GM19372 (cell line): ENCODE measurements around the gene ST3GAL2.
A peak's percentile ranks its signal among the peaks of the same experiment; 100 is the strongest.

Source experiments
- ATAC-seq: cut with Tn5 transposase; IDR thresholded peaks from one replicate; pipeline ENCODE4 v1.9.1; 2021; ENCODE audit warnings: mild to moderate bottlenecking, low read depth, moderate library complexity; ENCODE audit not compliant: unreplicated experiment

Gene ST3GAL2

GRCh38 chr16:70440009-70440692 lies 1.3 kb upstream of the ST3GAL2 start:
- ATAC-seq, result no peak

DNA sequence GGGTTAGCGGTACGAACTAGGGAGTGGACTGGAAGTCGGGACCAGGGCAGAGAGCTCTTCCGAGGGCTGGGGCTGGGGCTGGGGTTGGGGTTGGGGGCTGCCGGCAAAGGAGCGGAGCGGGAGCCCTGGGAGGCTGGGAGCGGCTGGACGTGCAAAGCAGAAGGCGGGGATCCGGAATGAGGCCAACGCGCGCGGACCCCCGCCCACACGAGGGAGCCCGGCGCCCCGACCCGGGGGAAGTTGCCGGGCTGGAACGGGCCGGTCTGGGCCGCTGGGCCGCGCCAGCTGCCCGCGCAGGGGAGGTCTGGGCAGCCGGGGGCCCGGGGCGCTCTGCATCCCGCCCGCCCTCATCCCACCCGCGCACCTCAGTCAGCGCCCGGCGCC lies 323 bp downstream of the ST3GAL2 start:
- ATAC-seq, result no peak

- no peak for ATAC-seq
Measured at GRCh38 chr16:70437582-70438557, 1.0 kb downstream of the ST3GAL2 start.

- no peak for ATAC-seq
Measured at GRCh38 chr16:70437017-70437581, 1.8 kb downstream of the ST3GAL2 start.

DNA sequence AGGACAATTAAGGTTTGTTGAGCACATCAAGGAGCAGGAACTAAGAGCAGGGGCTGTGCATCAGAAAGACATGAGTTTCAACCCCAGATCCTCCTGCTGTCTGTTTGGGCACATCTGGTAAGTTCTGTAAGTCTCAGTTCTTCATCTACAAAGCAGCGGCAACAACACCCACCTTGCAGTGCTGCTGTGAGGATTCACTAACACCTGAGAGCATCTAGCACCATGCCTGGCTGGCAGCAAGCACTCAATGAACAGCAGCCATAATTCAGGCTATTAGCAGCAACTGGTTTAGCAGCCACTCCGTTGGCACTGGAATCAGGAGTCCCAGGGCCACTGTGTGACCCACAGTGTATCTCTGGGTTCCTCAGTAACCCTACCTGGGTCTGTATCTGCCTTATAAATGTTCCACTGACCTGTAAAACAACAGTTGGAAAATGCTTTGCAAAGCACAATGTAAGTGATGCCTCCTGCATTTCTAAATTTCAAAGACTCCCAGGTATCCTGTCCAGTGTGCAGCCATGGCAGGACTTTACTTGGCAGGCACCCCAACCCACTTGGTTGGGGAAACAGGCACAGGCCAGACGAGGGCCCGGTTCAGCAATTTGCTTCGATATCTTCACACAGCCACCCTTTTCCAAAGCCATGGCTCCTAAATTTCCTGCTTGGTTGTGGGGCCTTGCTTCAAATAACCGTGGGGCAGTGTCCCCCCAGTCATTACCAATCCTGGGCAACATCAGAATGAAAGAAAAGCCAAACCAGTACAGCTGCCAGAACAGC lies 4.2 kb downstream of the ST3GAL2 start:
- no peak for ATAC-seq

GRCh38 chr16:70433458-70434103 lies 5.3 kb downstream of the ST3GAL2 start:
- ATAC-seq, result no peak

GRCh38 chr16:70432723-70433457 lies 6.0 kb downstream of the ST3GAL2 start:
- no peak for ATAC-seq

DNA sequence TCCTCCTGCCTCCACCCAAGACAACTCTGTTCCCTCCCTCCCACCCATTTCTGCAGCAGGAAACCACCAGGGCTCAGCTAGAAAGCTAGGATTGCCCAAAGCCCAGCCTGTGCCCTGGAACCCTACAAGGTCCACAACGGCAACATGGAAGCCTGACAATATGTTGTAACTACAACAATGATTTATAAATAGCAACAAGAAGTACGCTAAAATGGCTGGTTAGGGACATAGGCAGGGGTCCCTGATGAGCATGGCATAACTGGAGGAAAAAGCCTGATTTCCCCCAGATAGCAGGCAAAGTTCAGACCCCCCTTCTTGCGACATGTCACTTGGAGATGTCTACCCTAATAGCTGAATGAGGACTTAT lies 6.6 kb downstream of the ST3GAL2 start:
- ATAC-seq, result no peak

DNA sequence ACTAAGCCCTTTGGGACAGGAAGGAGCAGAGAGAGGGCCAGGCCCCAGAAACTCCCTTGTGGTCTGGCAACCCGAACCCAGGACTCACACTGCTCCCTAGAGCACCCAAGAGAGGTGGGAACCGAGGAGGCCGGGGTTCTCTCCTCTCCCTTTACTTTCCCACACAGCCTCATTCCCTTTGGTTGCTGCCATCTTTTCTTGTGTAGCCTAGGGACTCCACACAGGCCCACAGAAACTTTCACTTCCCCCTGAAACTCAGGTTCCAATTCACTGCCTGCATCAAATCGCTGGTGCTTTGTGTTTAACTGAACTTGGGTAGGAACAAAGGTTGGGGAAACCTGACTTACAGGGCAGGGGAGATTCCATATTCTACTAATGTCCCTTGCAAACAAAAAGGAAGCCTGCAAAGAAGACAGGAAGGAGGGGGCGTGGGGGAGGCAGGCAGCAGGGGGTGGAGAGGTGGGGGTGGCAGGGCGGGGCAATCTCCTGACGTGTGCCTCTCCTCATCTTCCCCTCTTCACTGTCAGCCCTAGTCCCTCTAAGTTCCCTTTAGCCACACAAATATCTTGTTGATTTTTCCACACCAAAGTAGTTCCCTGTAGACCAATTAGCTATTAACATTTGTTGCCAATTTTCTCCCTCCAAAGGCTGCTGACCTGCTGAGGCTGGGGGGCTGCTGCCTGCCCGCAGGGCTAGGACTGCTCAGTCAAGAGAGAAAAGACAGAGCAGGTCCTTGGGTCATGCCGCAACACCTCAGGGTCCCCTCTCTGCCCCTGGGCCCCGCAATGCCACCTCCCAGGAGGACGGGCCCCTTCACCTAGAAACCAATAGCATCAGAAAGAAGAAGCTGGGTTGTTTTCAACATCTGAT lies 8.0 kb downstream of the ST3GAL2 start:
- ATAC-seq, result peak; percentile 51

GRCh38 chr16:70429888-70430666 lies 8.8 kb downstream of the ST3GAL2 start:
- no peak for ATAC-seq

- ATAC-seq, result no peak
Measured at GRCh38 chr16:70428178-70428998, 10.5 kb downstream of the ST3GAL2 start.

GRCh38 chr16:70427786-70428177 lies 11.1 kb downstream of the ST3GAL2 start:
- ATAC-seq, result no peak

DNA sequence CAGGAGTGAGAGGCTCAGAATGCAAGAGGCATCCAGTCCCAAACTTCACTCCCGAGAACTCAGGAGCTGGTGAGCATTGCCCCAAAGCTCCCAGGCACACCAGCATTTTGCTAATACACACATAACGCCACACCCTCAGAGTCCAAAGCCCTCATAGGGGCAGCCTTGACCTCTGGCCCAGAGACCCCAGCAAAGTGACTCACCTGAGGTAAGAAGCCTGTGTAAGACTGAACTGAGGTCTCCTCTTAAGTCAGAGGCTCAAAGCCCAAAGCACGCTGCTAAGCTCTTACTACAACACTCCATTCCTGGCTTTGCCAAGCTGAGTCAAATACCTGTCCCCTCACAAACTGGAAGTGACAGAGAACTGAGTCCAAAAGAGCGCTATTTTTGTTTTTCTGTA lies 16.4 kb downstream of the ST3GAL2 start:
- ATAC-seq, result no peak

DNA sequence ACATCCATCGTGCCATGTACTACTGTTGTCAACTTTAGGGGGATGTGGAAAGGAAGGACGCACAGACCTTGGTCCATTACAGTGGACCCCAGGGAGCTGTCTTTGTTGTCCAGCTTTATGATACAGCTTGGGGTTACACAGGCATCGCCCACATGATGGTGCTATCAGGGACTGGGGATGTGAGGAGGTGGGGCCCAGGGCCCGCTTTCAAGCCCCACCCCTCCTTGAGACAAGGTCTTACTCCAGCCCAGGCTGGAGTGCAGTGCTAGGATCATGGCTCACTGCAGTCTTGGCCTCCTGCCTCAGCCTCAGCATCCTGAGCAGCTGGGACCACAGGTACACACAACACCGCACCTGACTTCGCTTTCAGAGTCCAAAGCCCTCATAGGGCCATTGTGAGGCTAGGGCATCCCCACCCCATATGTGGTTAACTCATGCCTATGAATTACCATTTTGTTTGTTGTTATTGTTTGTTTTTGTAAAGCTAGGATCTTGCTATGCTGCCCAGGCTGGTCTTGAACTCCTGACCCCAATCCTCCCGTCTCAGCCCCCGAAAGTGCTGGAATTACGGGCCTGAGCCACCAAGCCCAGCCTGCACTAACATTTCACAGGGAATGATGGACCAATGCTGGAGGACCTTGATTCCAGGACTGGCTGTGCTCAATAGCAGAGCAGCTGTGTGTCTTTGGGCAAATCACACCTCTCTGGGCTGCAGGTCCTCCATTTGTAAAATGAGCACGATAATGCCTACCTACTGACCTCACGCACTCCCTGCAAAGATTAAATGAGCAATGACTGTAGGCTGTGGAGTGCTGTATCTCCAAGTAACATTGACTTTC lies 17.2 kb downstream of the ST3GAL2 start:
- ATAC-seq, result no peak

- no peak for ATAC-seq
Measured at GRCh38 chr16:70421014-70421413, 17.9 kb downstream of the ST3GAL2 start.
